Measurements from ENCODE around the gene THOP1. TPM values are rescaled to one million over a fixed set of nuclear protein-coding genes. Genes with fewer than 3 reads are reported as not detected.

The THOP1 gene
- polyA plus RNA-seq, 4 donors, result 28.9 to 62.2 (median 41.2) TPM

GRCh38 chr19:2846180-2846894 is 61.0 kb downstream of the THOP1 start:
- DNase-seq (ENCODE audit: low read depth in 4 of 4, low spot score in 3 of 4), result no peak

GRCh38 chr19:2847507-2847906 is 62.2 kb downstream of the THOP1 start:
- DNase-seq (ENCODE audit: low read depth in 4 of 4, low spot score in 3 of 4), result no peak

- DNase-seq (ENCODE audit: low read depth in 4 of 4, low spot score in 3 of 4), result no peak
Observed at GRCh38 chr19:2848616-2849015, 63.3 kb downstream of the THOP1 start.

GRCh38 chr19:2850256-2850925 is 65.1 kb downstream of the THOP1 start:
- no peak for DNase-seq (ENCODE audit: low read depth in 4 of 4, low spot score in 3 of 4)

GRCh38 chr19:2852598-2852997 is 67.3 kb downstream of the THOP1 start:
- DNase-seq (ENCODE audit: low read depth in 4 of 4, low spot score in 3 of 4), result no peak

GRCh38 chr19:2853015-2853606 is 67.8 kb downstream of the THOP1 start:
- no peak for DNase-seq (ENCODE audit: low read depth in 4 of 4, low spot score in 3 of 4)

- no peak for DNase-seq (ENCODE audit: low read depth in 4 of 4, low spot score in 3 of 4)
Observed at GRCh38 chr19:2854849-2855248, 69.5 kb downstream of the THOP1 start.

- no peak for DNase-seq (ENCODE audit: low read depth in 4 of 4, low spot score in 3 of 4)
Observed at GRCh38 chr19:2856457-2857050, 71.3 kb downstream of the THOP1 start.

GRCh38 chr19:2858864-2859263 is 73.6 kb downstream of the THOP1 start:
- no peak for DNase-seq (ENCODE audit: low read depth in 4 of 4, low spot score in 3 of 4)

GRCh38 chr19:2863816-2864215 is 78.5 kb downstream of the THOP1 start:
- no peak for DNase-seq (ENCODE audit: low read depth in 4 of 4, low spot score in 3 of 4)

Other genes starting within 250 kb of the THOP1 start
- 1 to 10 TPM; 5.3 to 7.1 (median 5.5) TPM for gene GNG7, start 82.8 kb upstream of the THOP1 start, polyA plus RNA-seq (ENCODE audit: insufficient read length in 4 of 4)
- 1 to 10 TPM; 3.2 to 5.3 (median 3.5) TPM for gene DIRAS1, start 64.1 kb upstream of the THOP1 start, polyA plus RNA-seq (ENCODE audit: insufficient read length in 4 of 4)
- gene SLC39A3, start 45.5 kb upstream of the THOP1 start, polyA plus RNA-seq (ENCODE audit: insufficient read length in 4 of 4), result 10 to 100 TPM; 23.8 to 31.5 (median 27.1) TPM
- gene SGTA, start 2.2 kb upstream of the THOP1 start, polyA plus RNA-seq (ENCODE audit: insufficient read length in 4 of 4), result 10 to 100 TPM; 41.8 to 64.0 (median 50.8) TPM
- 1 to 10 TPM; 7.4 to 9.9 (median 9.2) TPM for gene ZNF554, start 34.4 kb downstream of the THOP1 start, polyA plus RNA-seq (ENCODE audit: insufficient read length in 4 of 4)
- 10 to 100 TPM; 10.0 to 14.7 (median 11.9) TPM for gene ZNF555, start 56.0 kb downstream of the THOP1 start, polyA plus RNA-seq (ENCODE audit: insufficient read length in 4 of 4)
- gene ZNF556, start 81.8 kb downstream of the THOP1 start, polyA plus RNA-seq (ENCODE audit: insufficient read length in 4 of 4), result 1 to 10 TPM in 2 of 4 donors, under 1 TPM in 2; 0.58 to 1.3 (median 1.0) TPM
- 1 to 10 TPM; 4.9 to 9.2 (median 7.7) TPM for gene ZNF57, start 115.4 kb downstream of the THOP1 start, polyA plus RNA-seq (ENCODE audit: insufficient read length in 4 of 4)
- gene ZNF77, start 159.5 kb downstream of the THOP1 start, polyA plus RNA-seq (ENCODE audit: insufficient read length in 4 of 4), result 1 to 10 TPM; 6.5 to 8.1 (median 7.3) TPM
- 10 to 100 TPM in 1 of 4 donors, 1 to 10 TPM in 3; 1.9 to 10.5 (median 7.5) TPM for gene TLE6, start 192.1 kb downstream of the THOP1 start, polyA plus RNA-seq (ENCODE audit: insufficient read length in 4 of 4)
- 10 to 100 TPM; 39.1 to 68.7 (median 43.7) TPM for gene TLE2, start 243.8 kb downstream of the THOP1 start, polyA plus RNA-seq (ENCODE audit: insufficient read length in 4 of 4)